Fibroblast of the conjunctiva (primary cell): ENCODE measurements around the gene TULP1.
A peak's percentile ranks its signal among the peaks of the same experiment; 100 is the strongest.

ENCODE experiments used
- DNase-seq: peaks from one replicate; pipeline ENCODE4 v3.0.0-alpha.2; 2010; ENCODE audit warnings: low read depth

The TULP1 gene

GRCh38 chr6:35465646-35466045 lies 47.0 kb downstream of the TULP1 start:
- DNase-seq = no peak

GRCh38 chr6:35463292-35463691 lies 49.4 kb downstream of the TULP1 start:
- no peak for DNase-seq

GRCh38 chr6:35461270-35461669 lies 51.4 kb downstream of the TULP1 start:
- no peak for DNase-seq

- DNase-seq = no peak
These were observed 54.8 kb downstream of the TULP1 start for GRCh38 chr6:35457907-35458306.

- no peak for DNase-seq
These were observed 58.1 kb downstream of the TULP1 start for GRCh38 chr6:35454391-35455110.

- DNase-seq = no peak
These were observed 59.5 kb downstream of the TULP1 start for GRCh38 chr6:35453236-35453635.

GRCh38 chr6:35452183-35453090 lies 60.3 kb downstream of the TULP1 start, which contains the start of gene FANCE:
TSS of gene FANCE (plus strand) at chr6:35452338. CDS start at chr6:35452546, 208 bp downstream.
- peak; percentile 87 for DNase-seq

- DNase-seq = no peak
These were observed 61.1 kb downstream of the TULP1 start for GRCh38 chr6:35451354-35452182.

- DNase-seq = no peak
These were observed 63.3 kb downstream of the TULP1 start for GRCh38 chr6:35449287-35449881.

- DNase-seq = no peak
These were observed 64.5 kb downstream of the TULP1 start for GRCh38 chr6:35448191-35448590.
